NB4 (cell line): ENCODE results near the gene CAST.

Experiments used
- DNase-seq: peaks from one replicate; pipeline ENCODE4 v3.0.0; 2010; ENCODE audit warnings: low read depth
- H3K4me3 ChIP-seq: one replicate; pipeline ENCODE4 v1.5.1; 2011; ENCODE audit warnings: mild to moderate bottlenecking, low read depth, low read length, moderate library complexity
- CTCF ChIP-seq: IDR thresholded peaks from one replicate; pipeline ENCODE4 v1.5.1; 2012; ENCODE audit warnings: low read depth, low read length
- MAX ChIP-seq: IDR thresholded peaks from 2 replicates; pipeline ENCODE4 v1.6.1; 2011; ENCODE audit warnings: low read depth, low read length
- MYC ChIP-seq: IDR thresholded peaks from 2 replicates; pipeline ENCODE4 v1.6.1; 2011; ENCODE audit warnings: low read depth, low read length
- POLR2A ChIP-seq: IDR thresholded peaks from 2 replicates; pipeline ENCODE4 v1.6.1; 2011; ENCODE audit warnings: mild to moderate bottlenecking; ENCODE audit not compliant: insufficient read length; ENCODE audit errors: extremely low read depth

Gene CAST

DNA sequence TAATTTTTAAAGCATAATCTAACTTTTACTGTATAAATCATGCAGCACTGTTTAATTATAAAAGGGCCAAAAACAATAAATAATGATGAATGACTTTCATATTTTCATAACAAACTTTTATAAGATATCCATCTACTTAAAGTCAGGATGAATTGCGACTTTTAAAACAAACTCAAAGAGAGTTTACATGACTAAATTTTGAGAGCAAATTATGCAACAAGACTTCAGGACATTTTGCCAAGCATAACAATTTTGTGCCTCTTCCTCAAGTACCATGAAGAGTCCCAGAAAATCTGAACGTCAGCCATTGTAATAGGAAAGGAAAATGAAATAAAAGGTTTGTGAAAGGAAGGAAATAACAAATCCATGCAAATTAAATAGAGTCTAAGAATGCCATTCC, 121.2 kb downstream of the CAST start:
- TF ChIP-seq POLR2A (no peak), MYC (no peak), MAX (no peak), CTCF (no peak)
- DNase-seq: no peak
- no peak overlapping the region for H3K4me3 ChIP-seq

- TF ChIP-seq MAX (no peak), CTCF (no peak), MYC (no peak)
- no peak for DNase-seq
- no peak overlapping the region for H3K4me3 ChIP-seq
These were observed 123.3 kb downstream of the CAST start for GRCh38 chr5:96785326-96786109.

- TF ChIP-seq MAX (no peak), MYC (no peak), POLR2A (no peak), CTCF (no peak)
- H3K4me3 ChIP-seq: no peak overlapping the region
- DNase-seq: no peak
These were observed 126.1 kb downstream of the CAST start for GRCh38 chr5:96788112-96788749.

- no peak overlapping the region for H3K4me3 ChIP-seq
- TF ChIP-seq MYC (no peak), POLR2A (no peak), CTCF (no peak), MAX (no peak)
- DNase-seq: no peak
These were observed 127.7 kb downstream of the CAST start for GRCh38 chr5:96789794-96790330.

DNA sequence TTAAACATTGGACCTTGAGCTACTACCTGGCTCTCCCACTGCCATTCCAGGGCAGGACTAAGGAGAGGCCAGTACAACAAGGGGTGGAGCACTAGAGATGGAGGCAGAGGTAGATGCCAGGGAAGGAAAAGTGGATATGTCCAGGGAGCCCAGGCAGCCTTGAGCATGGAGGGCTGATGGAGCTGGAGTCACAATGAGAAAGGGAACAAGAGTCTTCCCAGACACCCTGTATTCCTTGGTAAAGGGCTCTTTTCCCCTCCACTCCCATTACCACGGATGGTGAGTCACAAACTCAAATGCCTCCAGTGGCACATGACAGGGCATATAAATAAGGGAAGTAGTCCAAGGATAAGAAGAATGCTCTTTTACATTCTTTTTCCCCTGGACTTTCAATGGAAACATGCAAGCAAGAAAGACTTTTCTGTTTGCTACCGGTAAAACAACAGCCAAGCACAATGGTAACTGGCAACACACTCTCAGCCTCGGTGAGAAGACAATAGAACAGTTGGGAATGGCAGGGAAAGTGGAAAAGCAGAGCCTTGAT, 128.9 kb downstream of the CAST start:
- DNase-seq: no peak
- H3K4me3 ChIP-seq: no peak overlapping the region
- no peak for TF ChIP-seq MYC
- no peak for TF ChIP-seq MAX
- no peak for TF ChIP-seq POLR2A
- TF ChIP-seq CTCF: no peak
